ENCODE measurements around the gene ADAMTS17.

The ADAMTS17 gene

GRCh38 chr15:100341750-100342560, at the start of gene ADAMTS17:
TSS of gene ADAMTS17 (minus strand) at chr15:100341975. CDS start at chr15:100341899, 76 bp downstream.
- H3K9ac ChIP-seq = no peak within 1 kb of the TSS
- H2AFZ ChIP-seq = peak within 1 kb of the TSS; percentile 84
- no peaks in the 10 kb centered on the region for H3K4me1 ChIP-seq
- H3K4me3 ChIP-seq (ENCODE audit: low read depth, low read length) = peak within 1 kb of the TSS; percentile 52
- H3K27me3 ChIP-seq (ENCODE audit: control insufficient read depth, insufficient read depth, low read length) = no peaks in the 10 kb centered on the region
- H3K79me2 ChIP-seq = no peaks in the 10 kb centered on the region
- no peak within 1 kb of the TSS for H3K27ac ChIP-seq
- H3K36me3 ChIP-seq (ENCODE audit: control insufficient read depth, insufficient read depth, low read length) = no peaks in the 10 kb centered on the region
- peak within 1 kb of the TSS; percentile 95 for H3K4me2 ChIP-seq (ENCODE audit: low read length)
- no peaks in the 10 kb centered on the region for H3K9me3 ChIP-seq (ENCODE audit: control insufficient read depth, low read length)
- peak; percentile 71 for TF ChIP-seq CTCF (IDR thresholded peaks at IDR 0.05)

GRCh38 chr15:100385300-100386050, 43.7 kb upstream of the ADAMTS17 start:
- Histone ChIP-seq H3K9me3 (ENCODE audit: control insufficient read depth, low read length) (no peaks in the 10 kb centered on the region), H3K36me3 (ENCODE audit: control insufficient read depth, insufficient read depth, low read length) (no peaks in the 10 kb centered on the region), H3K79me2 (no peaks in the 10 kb centered on the region), H3K27me3 (ENCODE audit: control insufficient read depth, insufficient read depth, low read length) (no peaks in the 10 kb centered on the region), H3K9ac (no peak overlapping the region), H3K4me1 (no peaks in the 10 kb centered on the region), H3K4me2 (ENCODE audit: low read length) (no peak overlapping the region), H3K27ac (no peak overlapping the region), H3K4me3 (ENCODE audit: low read depth, low read length) (no peak overlapping the region), H2AFZ (no peak overlapping the region)
- TF ChIP-seq CTCF (IDR thresholded peaks at IDR 0.05) = no peak

GRCh38 chr15:100384108-100384410, 42.3 kb upstream of the ADAMTS17 start:
- Histone ChIP-seq H3K9ac (no peak overlapping the region), H3K9me3 (ENCODE audit: control insufficient read depth, low read length) (no peaks in the 10 kb centered on the region), H3K4me1 (no peaks in the 10 kb centered on the region), H3K4me3 (ENCODE audit: low read depth, low read length) (no peak overlapping the region), H3K36me3 (ENCODE audit: control insufficient read depth, insufficient read depth, low read length) (no peaks in the 10 kb centered on the region), H3K79me2 (no peaks in the 10 kb centered on the region), H2AFZ (no peak overlapping the region), H3K27me3 (ENCODE audit: control insufficient read depth, insufficient read depth, low read length) (no peaks in the 10 kb centered on the region), H3K4me2 (ENCODE audit: low read length) (no peak overlapping the region), H3K27ac (no peak overlapping the region)
- TF ChIP-seq CTCF (IDR thresholded peaks at IDR 0.05) = no peak

- Histone ChIP-seq H3K9ac (no peak overlapping the region), H3K4me2 (ENCODE audit: low read length) (no peak overlapping the region), H3K9me3 (ENCODE audit: control insufficient read depth, low read length) (no peaks in the 10 kb centered on the region), H3K79me2 (no peaks in the 10 kb centered on the region), H3K27me3 (ENCODE audit: control insufficient read depth, insufficient read depth, low read length) (no peaks in the 10 kb centered on the region), H3K4me1 (no peaks in the 10 kb centered on the region), H2AFZ (no peak overlapping the region), H3K36me3 (ENCODE audit: control insufficient read depth, insufficient read depth, low read length) (no peaks in the 10 kb centered on the region), H3K27ac (no peak overlapping the region), H3K4me3 (ENCODE audit: low read depth, low read length) (no peak overlapping the region)
- TF ChIP-seq CTCF (IDR thresholded peaks at IDR 0.05) = peak; percentile 42
These were observed 41.7 kb upstream of the ADAMTS17 start for GRCh38 chr15:100383302-100384107.
